IMR-90 (cell line): ENCODE data around the gene LSM14B. TPM values are rescaled to one million over a fixed set of nuclear protein-coding genes. Genes with fewer than 3 reads are reported as not detected.
A peak's percentile ranks its signal among the peaks of the same experiment; 100 is the strongest.

Experiments used
- ATAC-seq: fragments of 200-7000 bp; cut with Tn5 transposase; 2 replicates; pipeline ENCODE4 v1.9.1; 2020; ENCODE audit warnings: low read depth, mild to moderate bottlenecking, moderate library complexity
- BruUV-seq: library from RNA; stranded (reverse); fragments of 400-500 nt; replicated peaks from 2 replicates; lab custom pipeline; 2021; lab: Mats Ljungman, UMichigan
- CTCF ChIA-PET: fragments of 300-600 bp; formaldehyde crosslinking; extraction: SDS; loops from one replicate; lab custom pipeline; 2021; ENCODE audit warnings: antibody characterized with exemption; lab: Yijun Ruan, JAX
- POLR2A ChIA-PET: fragments of 300-600 bp; sonication (Branson Sonifier 250); formaldehyde crosslinking; loops from one replicate; lab custom pipeline; 2022; ENCODE audit warnings: antibody characterized with exemption; ENCODE audit not compliant: unreplicated experiment; lab: Charles Lee
- DNase-seq: peaks from one replicate; pipeline ENCODE4 v3.0.0; 2013
- H2AFZ ChIP-seq: replicated peaks from 2 replicates; pipeline ENCODE3; 2013; ENCODE audit warnings: low read length, mild to moderate bottlenecking; ENCODE audit not compliant: poor library complexity
- H2AK5ac ChIP-seq: 2 replicates; pipeline ENCODE4 v1.6.1; 2013; ENCODE audit warnings: low read depth, low read length, inconsistent platforms
- H2AK9ac ChIP-seq: replicated peaks from 2 replicates; pipeline ENCODE3; 2013; ENCODE audit warnings: mild to moderate bottlenecking, low read depth, low read length, moderate library complexity; ENCODE audit not compliant: poor library complexity
- H2BK120ac ChIP-seq: 2 replicates; pipeline ENCODE4 v1.6.1; 2013; ENCODE audit warnings: low read depth, low read length, inconsistent platforms
- H2BK15ac ChIP-seq: 3 replicates; pipeline ENCODE4 v1.6.1; 2013; ENCODE audit warnings: low read depth, low read length, inconsistent platforms
- H2BK20ac ChIP-seq: 2 replicates; pipeline ENCODE4 v1.6.1; 2013; ENCODE audit warnings: low read depth, mild to moderate bottlenecking, inconsistent platforms, low read length, moderate library complexity
- H2BK5ac ChIP-seq: 2 replicates; pipeline ENCODE4 v1.6.1; 2013; ENCODE audit warnings: mild to moderate bottlenecking, low read depth, low read length, inconsistent platforms; ENCODE audit not compliant: poor library complexity, severe bottlenecking
- H3K14ac ChIP-seq: replicated peaks from 2 replicates; pipeline ENCODE4 v1.6.1; 2013; ENCODE audit warnings: low read depth, low read length, inconsistent platforms
- H3K18ac ChIP-seq: 2 replicates; pipeline ENCODE4 v1.6.1; 2013; ENCODE audit warnings: low read depth, low read length, control low read depth
- H3K23ac ChIP-seq: 2 replicates; pipeline ENCODE4 v1.6.1; 2013; ENCODE audit warnings: low read depth, low read length, inconsistent platforms
- H3K27ac ChIP-seq: 2 replicates; pipeline ENCODE4 v1.5.1; 2013; ENCODE audit warnings: mild to moderate bottlenecking, control low read depth, low read length; ENCODE audit not compliant: insufficient read depth
- H3K27me3 ChIP-seq: 2 replicates; pipeline ENCODE4 v1.6.1; 2013; ENCODE audit warnings: low read length; ENCODE audit not compliant: control insufficient read depth, insufficient read depth
- H3K36me3 ChIP-seq: 2 replicates; pipeline ENCODE4 v1.6.1; 2013; ENCODE audit warnings: low read length, mixed read lengths; ENCODE audit not compliant: control insufficient read depth, insufficient read depth
- H3K4ac ChIP-seq: 2 replicates; pipeline ENCODE4 v1.6.1; 2013; ENCODE audit warnings: low read depth, low read length, inconsistent platforms
- H3K4me1 ChIP-seq: 2 replicates; pipeline ENCODE4 v1.6.1; 2013; ENCODE audit warnings: low read length, mixed read lengths; ENCODE audit not compliant: control insufficient read depth, insufficient read depth
- H3K4me2 ChIP-seq: 2 replicates; pipeline ENCODE4 v1.6.1; 2013; ENCODE audit warnings: low read depth, mild to moderate bottlenecking, control low read depth, low read length, moderate library complexity
- H3K4me3 ChIP-seq: 2 replicates; pipeline ENCODE4 v1.5.1; 2013; ENCODE audit warnings: low read depth, mild to moderate bottlenecking, control low read depth, low read length, moderate library complexity; ENCODE audit not compliant: insufficient read depth
- H3K56ac ChIP-seq: 2 replicates; pipeline ENCODE4 v1.6.1; 2013; ENCODE audit warnings: low read length, inconsistent platforms; ENCODE audit not compliant: insufficient read depth; ENCODE audit errors: extremely low read depth
- H3K79me1 ChIP-seq, 2 experiments: 2 replicates each; pipeline ENCODE4 v1.6.1; 2013; ENCODE audit warnings: low read length in 2 of 2, inconsistent platforms in 1 of 2, low read depth in 1 of 2
- H3K9ac ChIP-seq: 2 replicates; pipeline ENCODE4 v1.6.1; 2013; ENCODE audit warnings: low read depth, low read length, control low read depth
- H3K9me1 ChIP-seq: 2 replicates; pipeline ENCODE4 v1.6.1; 2013; ENCODE audit warnings: low read length, inconsistent platforms; ENCODE audit not compliant: insufficient read depth
- H3K9me3 ChIP-seq: 2 replicates; pipeline ENCODE4 v1.6.1; 2013; ENCODE audit warnings: low read length; ENCODE audit not compliant: control insufficient read depth, insufficient read depth
- H4K20me1 ChIP-seq: 2 replicates; pipeline ENCODE4 v1.6.1; 2013; ENCODE audit warnings: low read length, inconsistent platforms; ENCODE audit not compliant: insufficient read depth
- H4K5ac ChIP-seq: 2 replicates; pipeline ENCODE4 v1.6.1; 2013; ENCODE audit warnings: mild to moderate bottlenecking, low read depth, low read length, control low read depth
- H4K8ac ChIP-seq, 2 experiments: 2 replicates each; pipeline ENCODE4 v1.6.1; 2013; ENCODE audit warnings: low read depth in 2 of 2, low read length in 2 of 2, control low read depth in 1 of 2, inconsistent platforms in 1 of 2
- H4K91ac ChIP-seq: 2 replicates; pipeline ENCODE4 v1.6.1; 2013; ENCODE audit warnings: low read depth, low read length, inconsistent platforms; ENCODE audit not compliant: insufficient read depth
- CTCF ChIP-seq: conservative IDR thresholded peaks from 2 replicates; pipeline ENCODE4 v1.5.1; 2012; ENCODE audit warnings: mild to moderate bottlenecking, low read depth, low read length, improper control_type of control experiment
- NFE2L2 ChIP-seq: fragments of 150-350 bp; IDR thresholded peaks from 2 replicates; pipeline ENCODE4 v1.6.1; 2016; ENCODE audit warnings: low read depth, mild to moderate bottlenecking, low read length
- WGBS, 2 experiments: methylation state at CpG; one replicate each; pipeline versions ENCODE4 v1.1.5 to v1.1.7; 2013; ENCODE audit warnings: missing lambda C conversion rate in 2 of 2; ENCODE audit not compliant: insufficient read length in 1 of 2; ENCODE audit errors: extremely low coverage in 2 of 2; 5-methylcytosine and 5-hydroxymethylcytosine counted together
- dilution Hi-C: fragments of 300-500 bp; cut with HindIII; formaldehyde crosslinking; loops from one replicate; pipeline ENCODE4 v1.14.3; 2018; ENCODE audit warnings: low sequenced_read_pairs; ENCODE audit not compliant: unreplicated experiment
- in situ Hi-C: fragments of 300-500 bp; cut with MboI; formaldehyde crosslinking; loops from 3 replicates; pipeline ENCODE4 v1.14.3; 2019; ENCODE audit warnings: low sequenced_read_pairs, inconsistent platforms, mixed read lengths
- intact Hi-C: fragments of 100-400 bp; cut with micrococcal nuclease; formaldehyde crosslinking; loops from 2 replicates; pipeline ENCODE4 v1.10.0; 2022
- polyA plus RNA-seq, 3 experiments: library from polyadenylated mRNA; depleted of rRNA; stranded (reverse); fragments of >200 nt; gene quantifications; 2 replicates each; pipeline ENCODE4 v1.2.3, GENCODE V29; 2012; ENCODE audit warnings: low replicate concordance in 1 of 3
- total RNA-seq: library from RNA; depleted of rRNA; stranded (reverse); fragments of >200 nt; gene quantifications from 2 replicates; pipeline ENCODE4 v1.2.3, GENCODE V29; 2012

LSM14B gene
- total and polyA plus RNA-seq, 2 of the 4 experiments (the other 2 are of a cell fraction): 23.7 to 41.1 TPM

- Histone ChIP-seq H3K18ac (no peak overlapping the region), H3K9ac (no peak overlapping the region), H2BK120ac (no peak overlapping the region), H3K4me2 (no peak overlapping the region), H2AK5ac (no peak overlapping the region), H3K4ac (no peak overlapping the region), H3K27me3 (no peaks in the 10 kb centered on the region), H3K79me1 (peaks cover 7 to 69% of the 10 kb centered on the region in 2 experiments), H4K91ac (no peak overlapping the region), H3K23ac (no peak overlapping the region), H3K4me1 (peaks cover 3% of the 10 kb centered on the region; the same call in 1 of the 2 replicates), H4K5ac (no peak overlapping the region), H2BK20ac (no peak overlapping the region), H2BK5ac (no peak overlapping the region), H2BK15ac (no peak overlapping the region), H4K8ac (no peak overlapping the region), H3K56ac (no peak overlapping the region), H3K4me3 (no peak overlapping the region), H2AK9ac (peak overlapping the region; percentile 37), H3K14ac (no peak overlapping the region), H4K20me1 (peaks cover 66% of the 10 kb centered on the region), H3K27ac (no peak overlapping the region), H3K9me1 (no peaks in the 10 kb centered on the region; the same call in 1 of the 2 replicates), H3K9me3 (no peaks in the 10 kb centered on the region), H3K36me3 (peaks cover 81% of the 10 kb centered on the region), H2AFZ (peak overlapping the region; percentile 38)
- no TSS peak for BruUV-seq
- in situ Hi-C loops: no loop called here
- intact Hi-C loops: no loop called here
- WGBS, 2 experiments: 77% methylated on average over 7 of the region's 29 CpGs; no CpG with 5 or more reads in 1 of the 2 experiments
- CTCF ChIA-PET: no interaction called here
- ATAC-seq (no peak), DNase-seq (no peak)
- dilution Hi-C loops: no loop called here
- TF ChIP-seq NFE2L2: no peak
- TF ChIP-seq CTCF: no peak
- POLR2A ChIA-PET: no interaction called here
Observed at GRCh38 chr20:62133051-62133845, 11.0 kb downstream of the LSM14B start.
